Fibroblast of pulmonary artery (primary cell): ENCODE measurements around the gene PPIP5K2.

Experiments
- DNase-seq: peaks from one replicate; pipeline ENCODE4 v3.0.0-alpha.2; 2010; ENCODE audit warnings: low read depth
- H3K4me3 ChIP-seq: replicated peaks from 2 replicates; pipeline ENCODE4 v1.5.1; 2011; ENCODE audit warnings: low read depth, mild to moderate bottlenecking, control low read depth, low read length, moderate library complexity
- TF ChIP-seq, protein P1 (sequence below): IDR thresholded peaks from 2 replicates; pipeline ENCODE4 v1.5.1; 2011; ENCODE audit warnings: mild to moderate bottlenecking, control low read depth, low read length, inconsistent platforms; ENCODE audit errors: missing control alignments

PPIP5K2 gene

DNA sequence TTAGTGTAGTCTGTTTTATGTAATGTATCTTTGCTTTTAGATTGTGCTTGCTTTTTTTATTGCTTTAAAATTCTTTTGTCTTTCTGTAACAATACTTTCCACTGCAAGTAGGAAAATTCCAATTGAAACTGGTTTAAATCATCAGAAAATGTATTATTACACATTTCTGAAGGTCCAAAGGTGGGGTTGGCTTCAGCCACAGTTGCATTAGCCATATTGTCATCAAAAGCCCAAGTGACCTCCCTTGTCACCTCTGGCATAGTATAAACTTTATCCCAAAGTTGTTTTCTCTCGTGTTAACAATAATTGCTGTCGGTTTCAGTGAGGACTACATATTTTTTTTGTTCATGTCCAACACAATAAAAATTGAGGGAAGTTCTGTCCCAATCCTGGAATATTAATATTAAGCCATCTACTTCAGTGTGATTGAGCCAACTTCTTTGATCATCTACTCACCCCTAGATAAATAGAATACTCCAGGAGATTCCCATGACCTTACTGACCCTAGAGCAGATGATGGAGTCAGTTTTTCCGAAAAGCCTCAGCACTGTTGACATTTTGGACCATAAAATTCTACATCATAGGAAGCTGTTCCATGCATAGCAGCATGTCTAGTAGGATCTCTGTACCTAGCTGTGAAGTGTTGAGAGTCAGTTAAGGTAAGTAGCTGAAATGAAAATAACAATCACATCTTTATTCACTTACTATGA, 86.0 kb downstream of the PPIP5K2 start:
- H3K4me3 ChIP-seq = no peak overlapping the region

DNA sequence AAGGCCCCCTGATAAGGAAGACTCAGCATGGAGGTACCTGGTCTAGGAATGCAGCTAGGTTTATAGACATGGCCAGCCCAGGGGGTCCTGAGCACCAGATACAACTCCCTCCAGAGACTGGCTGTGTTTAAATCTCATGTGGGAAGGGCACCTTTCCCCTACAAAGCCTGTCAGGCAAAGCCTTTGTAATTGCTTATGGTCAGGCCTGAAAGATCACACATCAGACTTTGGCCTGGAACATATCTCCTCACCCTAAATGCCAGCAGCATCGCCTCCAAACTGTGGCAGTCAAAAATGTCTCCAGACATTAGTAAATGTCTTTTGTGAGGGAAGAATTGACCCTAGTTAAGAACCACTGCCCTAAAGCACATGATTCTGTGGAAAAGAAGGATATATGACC, 86.9 kb downstream of the PPIP5K2 start:
- TF ChIP-seq, protein P1, sequence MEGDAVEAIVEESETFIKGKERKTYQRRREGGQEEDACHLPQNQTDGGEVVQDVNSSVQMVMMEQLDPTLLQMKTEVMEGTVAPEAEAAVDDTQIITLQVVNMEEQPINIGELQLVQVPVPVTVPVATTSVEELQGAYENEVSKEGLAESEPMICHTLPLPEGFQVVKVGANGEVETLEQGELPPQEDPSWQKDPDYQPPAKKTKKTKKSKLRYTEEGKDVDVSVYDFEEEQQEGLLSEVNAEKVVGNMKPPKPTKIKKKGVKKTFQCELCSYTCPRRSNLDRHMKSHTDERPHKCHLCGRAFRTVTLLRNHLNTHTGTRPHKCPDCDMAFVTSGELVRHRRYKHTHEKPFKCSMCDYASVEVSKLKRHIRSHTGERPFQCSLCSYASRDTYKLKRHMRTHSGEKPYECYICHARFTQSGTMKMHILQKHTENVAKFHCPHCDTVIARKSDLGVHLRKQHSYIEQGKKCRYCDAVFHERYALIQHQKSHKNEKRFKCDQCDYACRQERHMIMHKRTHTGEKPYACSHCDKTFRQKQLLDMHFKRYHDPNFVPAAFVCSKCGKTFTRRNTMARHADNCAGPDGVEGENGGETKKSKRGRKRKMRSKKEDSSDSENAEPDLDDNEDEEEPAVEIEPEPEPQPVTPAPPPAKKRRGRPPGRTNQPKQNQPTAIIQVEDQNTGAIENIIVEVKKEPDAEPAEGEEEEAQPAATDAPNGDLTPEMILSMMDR = no peak
- DNase-seq = no peak
- H3K4me3 ChIP-seq = no peak overlapping the region

More for the DNA sequence above, 86.0 kb downstream of the PPIP5K2 start:
- TF ChIP-seq, protein P1 = no peak
- no peak for DNase-seq

DNA sequence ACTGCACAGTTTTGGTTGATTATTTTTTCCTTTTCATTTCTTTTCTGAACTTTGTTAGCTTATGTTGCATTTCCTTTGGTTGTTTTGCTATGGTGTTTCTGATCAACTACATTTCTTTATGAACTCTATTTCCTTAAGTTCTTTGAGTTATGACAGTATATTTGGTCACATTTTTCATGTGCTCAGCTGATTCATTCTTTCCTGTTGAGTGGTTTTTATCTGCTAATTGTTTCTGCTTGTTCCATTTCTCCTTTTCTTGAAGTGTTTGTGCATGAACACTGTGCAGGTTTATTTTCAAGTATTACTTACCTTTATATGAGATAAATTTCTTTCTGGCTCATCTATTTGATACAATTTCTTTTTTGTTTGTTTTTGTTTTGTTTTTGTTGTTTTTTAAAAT, 87.6 kb downstream of the PPIP5K2 start:
- TF ChIP-seq, protein P1 = no peak
- no peak overlapping the region for H3K4me3 ChIP-seq
- peak; percentile 75 for DNase-seq

DNA sequence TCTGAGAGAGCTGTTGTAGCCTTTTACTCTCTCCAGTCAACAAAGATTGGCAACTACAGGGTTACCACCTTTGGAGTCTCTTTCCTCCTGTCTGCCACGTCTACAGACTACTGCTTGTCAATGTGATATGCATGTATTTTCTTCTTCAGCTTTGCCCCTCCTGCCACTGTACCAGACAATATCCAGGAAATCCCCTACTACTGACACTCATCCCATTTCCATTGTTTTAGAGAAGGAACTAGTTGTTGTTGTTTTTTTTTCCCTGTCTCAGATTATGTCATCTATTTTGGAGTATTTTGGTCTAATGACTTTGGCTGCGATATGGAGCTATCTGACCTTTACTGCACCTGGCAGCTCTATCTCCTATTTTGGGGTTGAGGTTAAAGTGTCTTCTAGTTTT, 88.4 kb downstream of the PPIP5K2 start:
- no peak overlapping the region for H3K4me3 ChIP-seq
- TF ChIP-seq, protein P1 = no peak
- peak; percentile 50 for DNase-seq

DNA sequence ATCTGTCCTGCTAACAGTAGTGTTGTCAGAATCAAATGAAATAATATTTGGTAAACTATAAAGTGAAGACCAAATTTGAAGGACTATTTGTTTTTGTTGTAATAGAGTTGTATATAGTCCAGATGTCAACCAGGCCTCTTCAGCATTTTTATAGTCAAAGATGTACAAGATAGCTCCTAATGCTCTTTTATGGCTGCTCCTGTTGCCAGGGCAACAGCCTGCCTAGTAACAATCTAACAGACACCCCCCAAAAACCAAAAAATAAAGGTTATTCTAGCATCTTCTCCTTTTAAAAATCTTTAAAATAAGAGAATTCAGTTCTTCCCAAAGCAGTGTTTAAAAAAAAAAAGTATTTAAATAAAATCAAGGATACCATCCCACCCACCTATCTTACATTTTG, 89.0 kb downstream of the PPIP5K2 start:
- H3K4me3 ChIP-seq = no peak overlapping the region
- TF ChIP-seq, protein P1 = no peak
- no peak for DNase-seq

DNA sequence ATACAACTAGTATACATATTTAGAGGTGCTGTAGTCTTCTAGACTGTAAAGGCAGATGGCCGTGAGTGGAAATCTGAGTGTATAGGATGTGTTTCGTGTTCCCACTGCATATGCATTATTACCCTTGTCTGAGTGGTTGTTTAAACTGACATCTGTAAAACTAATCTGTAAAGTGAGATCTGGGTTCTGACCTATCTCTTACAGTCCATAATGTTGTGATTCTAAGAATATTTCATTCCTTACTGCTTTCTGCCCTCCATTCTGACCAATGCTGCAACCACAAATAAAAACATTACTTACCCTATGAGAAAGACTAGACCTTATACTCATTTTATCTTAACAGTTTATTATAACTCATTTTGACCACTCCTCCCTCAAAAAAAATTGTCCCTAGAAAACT, 90.9 kb downstream of the PPIP5K2 start:
- no peak for DNase-seq
- TF ChIP-seq, protein P1 = no peak
- no peak overlapping the region for H3K4me3 ChIP-seq
